ENCODE results near the gene MSX2.

MSX2 gene

DNA sequence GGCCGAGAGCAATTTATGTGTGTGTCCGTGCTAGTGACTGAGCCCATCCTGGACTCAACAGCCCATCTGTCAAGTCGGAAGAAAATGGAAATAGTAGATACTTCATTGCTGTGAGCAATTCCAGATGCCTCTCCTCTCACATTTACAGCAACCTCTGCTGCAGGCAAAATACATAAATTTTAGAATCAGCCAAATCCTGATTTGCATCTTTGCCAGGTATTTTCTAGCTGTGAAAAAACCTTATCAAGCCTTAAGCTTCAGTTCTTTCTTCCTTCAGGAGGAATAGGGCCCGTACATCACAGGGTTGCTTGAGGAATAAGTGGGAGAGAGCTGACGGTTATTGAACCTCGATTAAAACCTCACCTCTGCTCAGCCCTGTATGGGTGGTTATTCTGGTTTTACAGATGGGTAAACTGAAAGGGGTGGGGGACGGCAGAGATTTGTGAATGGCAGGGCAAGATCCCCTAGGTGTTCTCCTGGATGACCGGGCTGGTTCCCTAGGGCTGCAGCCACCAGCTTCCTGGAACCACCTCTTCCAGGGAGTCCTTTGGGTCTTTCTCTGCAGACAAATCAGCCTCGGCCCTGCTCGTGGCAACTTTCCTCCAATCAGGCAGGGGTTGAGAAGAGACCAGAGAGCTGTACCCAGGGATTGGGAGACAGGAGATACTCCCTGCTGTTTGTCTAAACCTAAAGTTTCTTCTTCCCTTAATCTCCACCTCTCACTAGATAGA, 5.3 kb upstream of the MSX2 start:
- no peak for DNase-seq (ENCODE audit: low read depth in 2 of 2)

DNA sequence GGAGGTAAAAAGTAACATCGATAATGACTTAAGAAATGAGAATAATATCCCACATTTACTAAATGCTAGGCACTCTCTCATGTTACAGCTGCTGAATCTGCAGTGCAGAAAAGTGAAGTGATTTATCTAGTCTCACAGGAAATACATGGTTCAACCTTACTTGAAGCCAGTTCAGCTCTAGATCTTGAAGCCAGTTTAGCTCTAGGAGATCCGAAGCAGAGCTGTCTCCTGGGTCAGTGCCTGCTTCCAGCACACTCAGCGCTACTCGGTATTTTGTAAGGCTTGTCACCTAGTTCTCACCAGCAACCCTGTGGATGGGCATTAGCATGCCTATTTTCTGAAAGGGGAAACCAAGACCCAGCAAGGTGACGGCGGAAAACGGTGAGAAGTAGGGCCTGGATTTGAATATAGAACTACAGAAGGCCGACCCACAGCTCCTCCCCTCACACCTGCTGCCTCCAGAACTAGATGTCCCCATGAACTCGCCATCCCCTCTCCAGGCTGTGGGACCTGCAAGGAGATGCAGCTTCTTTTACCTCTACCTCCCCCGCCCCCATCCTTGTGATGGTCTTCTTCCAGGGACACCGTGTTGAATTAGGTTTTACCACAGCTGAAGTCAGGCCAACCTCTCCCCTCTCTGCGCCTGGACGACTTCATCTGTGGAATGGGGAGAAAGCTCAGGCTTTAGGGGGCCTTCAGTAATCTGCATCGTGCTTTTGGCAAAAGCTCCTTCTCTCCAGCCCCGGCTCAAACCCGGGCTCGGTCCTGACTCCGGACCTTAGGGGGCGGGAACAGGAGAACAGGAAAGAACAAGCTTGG, 4.4 kb upstream of the MSX2 start:
- DNase-seq (ENCODE audit: low read depth in 2 of 2): no peak

DNA sequence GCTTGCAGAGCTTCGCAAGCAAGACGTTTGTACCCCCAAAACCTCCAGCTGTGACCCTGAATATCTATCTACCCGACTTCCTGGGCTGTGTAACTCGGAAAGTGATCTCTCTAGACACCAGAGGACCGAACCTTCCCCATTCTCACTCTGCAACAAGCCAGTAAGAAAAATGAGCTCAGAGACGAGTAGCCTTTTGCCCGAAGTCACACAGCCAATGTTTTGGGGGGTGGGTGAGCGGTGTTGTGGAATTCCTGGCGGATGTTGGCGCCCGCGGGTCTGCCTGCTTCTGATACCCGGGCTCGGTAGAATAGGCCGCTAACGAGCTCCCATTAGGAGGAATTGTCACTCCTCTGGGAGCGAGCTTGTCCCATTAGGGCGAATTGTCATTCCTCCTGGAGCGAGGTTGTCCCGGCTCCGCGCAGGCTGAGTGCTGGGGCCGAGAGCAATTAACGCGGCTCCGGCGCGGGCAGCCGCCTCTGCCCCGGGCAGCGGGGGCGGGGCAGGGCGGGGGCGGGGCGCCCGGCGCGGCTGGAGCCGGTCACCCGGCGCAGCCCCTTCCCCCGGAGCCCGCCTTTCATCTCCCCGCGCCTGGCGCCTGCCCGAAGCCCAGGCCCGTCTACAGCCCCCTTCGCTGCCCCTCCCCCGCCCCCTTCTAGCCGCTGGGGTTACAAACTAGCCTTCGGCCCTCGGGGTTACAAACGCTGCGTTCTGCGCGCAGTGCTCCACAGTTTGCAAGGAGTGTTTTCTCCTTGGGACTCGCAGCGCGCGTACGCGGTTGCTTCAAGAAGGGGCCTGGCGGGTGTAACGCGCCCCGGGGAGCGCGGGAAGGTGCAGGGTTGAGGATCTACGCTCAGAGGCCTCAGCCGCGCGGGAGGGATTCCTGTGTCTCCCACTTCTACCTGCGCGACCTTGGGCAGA, 3.5 kb upstream of the MSX2 start:
- DNase-seq (ENCODE audit: low read depth in 2 of 2): no peak

DNA sequence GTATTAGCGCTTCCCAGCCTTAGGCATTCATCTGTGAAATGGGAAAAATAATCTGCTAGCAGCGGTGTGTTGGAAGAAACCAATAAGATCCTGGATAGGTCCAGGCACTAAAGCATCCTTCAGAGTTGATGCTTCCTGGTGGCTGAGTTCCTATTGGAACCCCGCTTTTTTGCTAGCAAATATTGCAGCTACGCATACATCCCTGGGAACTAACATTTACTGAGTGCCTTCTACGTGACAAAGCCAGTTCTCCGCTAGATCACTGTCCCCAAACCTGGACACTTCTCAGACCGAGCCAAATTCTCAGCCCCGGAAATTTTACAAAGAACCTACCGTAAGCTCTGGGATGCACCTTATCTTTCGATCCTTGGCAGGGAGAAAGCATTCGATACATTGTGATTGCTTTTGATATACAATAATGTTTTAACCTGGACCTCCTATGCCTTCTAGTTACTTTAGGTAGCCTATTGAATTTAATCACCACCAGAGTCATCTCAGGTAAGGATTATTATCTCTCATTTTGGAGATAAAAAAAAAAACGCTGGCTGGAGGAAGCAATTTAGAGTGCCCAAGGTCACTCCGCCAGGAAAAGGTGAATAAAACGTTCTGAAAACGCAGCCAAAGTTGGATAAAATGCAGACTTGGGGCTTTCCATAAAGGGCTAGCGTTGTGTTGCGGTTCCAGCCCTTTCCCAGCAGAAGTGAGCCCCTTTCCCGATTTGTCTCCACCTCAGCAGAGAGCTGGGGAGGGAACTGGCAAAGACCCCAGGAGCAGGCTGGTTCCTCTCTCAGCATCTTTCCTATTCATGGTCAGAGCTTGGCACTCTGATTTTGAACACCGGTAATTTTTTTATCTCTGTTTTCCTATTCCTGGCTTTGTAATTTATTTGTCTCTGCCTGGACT, 2.6 kb upstream of the MSX2 start:
- DNase-seq (ENCODE audit: low read depth in 2 of 2): no peak

DNA sequence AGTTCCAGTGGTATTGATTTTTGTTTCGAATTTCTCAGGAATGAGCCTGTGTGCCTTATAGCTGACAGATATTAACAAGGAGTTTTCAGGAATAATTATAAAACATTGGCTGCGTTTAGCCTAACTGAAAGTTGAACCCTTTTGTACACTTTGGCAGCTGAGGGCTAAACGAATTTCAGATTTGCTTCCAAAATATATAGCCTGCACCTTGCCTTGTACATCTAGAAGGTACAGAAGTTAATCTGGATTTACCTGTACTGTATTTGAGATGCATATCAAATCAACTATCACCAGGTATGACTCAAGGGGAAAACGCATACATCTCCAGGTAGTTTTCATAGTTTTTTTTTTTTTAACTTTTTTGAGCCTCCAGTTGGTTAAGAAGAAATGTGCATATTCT, 1.9 kb upstream of the MSX2 start:
- no peak for DNase-seq (ENCODE audit: low read depth in 2 of 2)

GRCh38 chr5:174723315-174723978, 935 bp upstream of the MSX2 start:
- DNase-seq (ENCODE audit: low read depth in 2 of 2): no peak

DNA sequence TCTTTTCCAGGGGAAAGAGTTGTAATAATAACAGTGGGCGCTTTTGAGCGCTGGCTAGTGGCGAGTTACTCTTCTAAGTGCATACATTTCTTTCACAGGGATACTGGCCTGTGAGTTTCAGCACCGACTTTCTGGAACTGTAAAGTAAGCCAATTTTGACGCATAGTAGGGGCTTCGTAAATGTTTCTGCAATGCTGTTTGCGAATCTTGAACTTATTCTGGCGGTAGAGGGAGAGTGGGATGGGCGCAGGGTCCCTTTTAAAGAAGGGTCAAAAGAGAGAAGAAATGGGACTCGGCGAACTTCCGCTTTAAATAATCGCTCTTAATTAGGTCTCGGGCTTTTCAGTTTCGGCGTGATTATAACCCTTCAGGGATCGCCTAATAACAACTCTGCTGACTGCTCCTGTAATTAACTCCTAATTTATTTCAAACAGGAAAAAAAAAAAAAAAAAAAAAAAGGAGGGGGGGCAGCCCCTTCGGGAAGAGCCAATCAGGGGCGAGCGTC, 351 bp upstream of the MSX2 start:
- DNase-seq (ENCODE audit: low read depth in 2 of 2): no peak

DNA sequence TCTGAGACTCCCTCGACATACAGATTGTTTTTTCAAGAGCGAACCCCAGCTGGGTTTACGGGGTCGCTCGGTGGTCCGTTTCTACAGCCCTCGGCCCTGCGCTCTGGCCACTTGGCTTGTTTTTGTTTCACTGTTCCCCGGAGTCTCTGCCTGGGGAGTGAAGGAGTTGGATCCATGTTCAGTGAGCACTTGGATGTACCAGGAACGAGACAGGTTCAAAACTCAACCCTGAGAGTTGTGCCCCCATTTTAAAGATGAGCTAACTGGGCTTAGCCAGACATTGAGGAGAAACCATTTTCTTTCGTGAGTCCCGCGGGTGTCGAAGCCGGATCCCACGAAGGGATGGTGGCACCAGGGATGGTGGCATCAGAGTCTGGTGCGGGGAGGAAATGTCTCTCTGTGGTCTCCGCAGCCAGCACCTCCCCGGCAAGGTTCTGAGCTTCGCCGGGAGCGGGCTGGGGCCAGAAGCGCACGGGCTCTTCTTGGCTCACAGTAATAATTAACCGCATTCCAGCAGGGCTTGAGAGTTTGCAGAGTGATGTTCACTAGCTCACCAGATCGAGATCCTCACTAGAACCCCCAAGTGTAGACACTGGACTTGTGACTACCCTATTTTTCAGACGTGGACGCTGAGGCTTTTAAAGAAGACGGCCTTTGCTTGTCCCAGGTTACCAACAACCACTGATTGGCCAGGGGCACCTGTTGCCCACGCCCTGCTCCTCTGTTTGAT, 1.0 kb downstream of the MSX2 start:
- DNase-seq (ENCODE audit: low read depth in 2 of 2): no peak

DNA sequence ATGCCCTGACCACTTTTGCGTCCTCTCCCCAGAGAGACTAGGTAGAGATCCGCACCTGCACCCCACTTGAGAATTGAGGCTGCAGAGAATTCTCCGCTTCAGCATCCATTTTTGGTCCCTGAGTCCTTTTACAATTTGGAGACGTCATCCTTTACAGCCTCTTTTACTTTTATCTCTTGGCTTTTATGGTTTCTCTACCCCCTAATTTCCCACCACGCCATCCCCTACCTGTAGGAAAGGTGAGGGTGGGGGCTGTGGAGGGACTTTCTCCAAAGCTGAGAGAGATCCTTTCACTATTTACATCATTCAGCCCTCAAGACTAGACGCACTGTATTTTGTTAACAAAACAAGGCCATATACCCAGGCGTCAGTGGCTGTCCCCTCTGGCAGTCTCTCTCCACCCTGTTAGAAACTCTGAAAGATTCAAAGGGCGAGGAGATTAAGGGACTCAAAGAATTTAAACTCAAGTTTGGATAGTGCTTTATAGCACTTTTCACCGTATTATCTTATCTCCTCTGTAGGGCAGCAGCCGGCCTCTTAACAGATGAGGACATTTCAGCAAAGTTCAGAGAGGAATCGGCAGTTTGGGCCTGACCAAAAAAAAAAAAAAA, 1.7 kb downstream of the MSX2 start:
- no peak for DNase-seq (ENCODE audit: low read depth in 2 of 2)

GRCh38 chr5:174726916-174727793, 2.8 kb downstream of the MSX2 start:
- DNase-seq (ENCODE audit: low read depth in 2 of 2): no peak

GRCh38 chr5:174727794-174728680, 3.7 kb downstream of the MSX2 start:
- DNase-seq (ENCODE audit: low read depth in 2 of 2): no peak

GRCh38 chr5:174729075-174729680, 4.8 kb downstream of the MSX2 start:
- DNase-seq (ENCODE audit: low read depth in 2 of 2): no peak

GRCh38 chr5:174731214-174732035, 7.0 kb downstream of the MSX2 start:
- no peak for DNase-seq (ENCODE audit: low read depth in 2 of 2)

GRCh38 chr5:174732036-174733020, 7.9 kb downstream of the MSX2 start:
- DNase-seq (ENCODE audit: low read depth in 2 of 2): no peak

All from fibroblast of skin of left quadriceps (primary cell).